Left lung (tissue), 10 donors: Measurements from ENCODE around the gene PTRH1. TPM values are rescaled to one million over a fixed set of nuclear protein-coding genes. Genes with fewer than 3 reads are reported as not detected.

Source experiments
- ATAC-seq: fragments of 200-7000 bp; cut with Tn5 transposase; one replicate; pipeline ENCODE4 v1.9.1; 2020; ENCODE audit warnings: moderate library complexity
- DNase-seq, 4 donors: peaks; one replicate each; pipeline ENCODE4 v3.0.0-alpha.2; 2013 to 2020
- H3K27ac ChIP-seq, 2 donors: fragments of 200-600 bp; sonication (generic) in 1 of 2; one replicate each; pipeline versions ENCODE4 v1.5.0 to v1.8.0; 2020 to 2021
- H3K27me3 ChIP-seq, 2 donors: fragments of 200-600 bp; sonication (generic) in 1 of 2; one replicate each; pipeline versions ENCODE4 v1.5.0 to v1.8.0; 2020 to 2021
- H3K36me3 ChIP-seq, 2 donors: fragments of 200-600 bp; sonication (generic) in 1 of 2; one replicate each; pipeline versions ENCODE4 v1.5.0 to v1.8.0; 2020 to 2021
- H3K4me1 ChIP-seq, 2 donors: fragments of 200-600 bp; one replicate each; pipeline ENCODE4 v1.8.0; 2021
- H3K4me3 ChIP-seq, 2 donors: fragments of 200-600 bp; sonication (generic) in 1 of 2; one replicate each; pipeline versions ENCODE4 v1.5.0 to v1.8.0; 2020 to 2021; ENCODE audit warnings: mild to moderate bottlenecking in 1 of 2
- H3K9me3 ChIP-seq, 2 donors: fragments of 200-600 bp; sonication (generic) in 1 of 2; one replicate each; pipeline versions ENCODE4 v1.5.0 to v1.8.0; 2020 to 2021
- intact Hi-C, 2 donors: fragments of 100-400 bp; cut with DNase I; formaldehyde crosslinking; loops; one replicate each; pipeline versions ENCODE4 v1.11.2 to v1.14.2; 2022
- polyA plus RNA-seq, 6 donors: library from polyadenylated mRNA; unstranded; fragments of 120-200 nt; gene quantifications; one replicate each; pipeline ENCODE4 v1.2.1, GENCODE V29; 2013; ENCODE audit not compliant: insufficient read length in 6 of 6
- total RNA-seq, 2 donors: library from RNA; stranded (reverse); fragmentation: NEBNext Ultra II Directional; extraction: Animal tissue kit (Norgen Biotek cat#: 25700); gene quantifications; one replicate each; pipeline ENCODE4 v1.2.1, GENCODE V29; 2021
- TF ChIP-seq, protein P1 (sequence below), 2 donors: fragments of 200-600 bp; sonication (generic) in 1 of 2; IDR thresholded peaks; one replicate each; pipeline versions ENCODE4 v1.5.0 to v1.8.0; 2021; ENCODE audit warnings: antibody characterized with exemption in 2 of 2
- donor health status: DM: no; HTN: yes; CAD: no.
- donor health status: DM: no; HTN: no; CAD: no.

Gene PTRH1
- total and polyA plus RNA-seq, 8 donors, result 3.6 to 20.2 (median 6.8) TPM

DNA sequence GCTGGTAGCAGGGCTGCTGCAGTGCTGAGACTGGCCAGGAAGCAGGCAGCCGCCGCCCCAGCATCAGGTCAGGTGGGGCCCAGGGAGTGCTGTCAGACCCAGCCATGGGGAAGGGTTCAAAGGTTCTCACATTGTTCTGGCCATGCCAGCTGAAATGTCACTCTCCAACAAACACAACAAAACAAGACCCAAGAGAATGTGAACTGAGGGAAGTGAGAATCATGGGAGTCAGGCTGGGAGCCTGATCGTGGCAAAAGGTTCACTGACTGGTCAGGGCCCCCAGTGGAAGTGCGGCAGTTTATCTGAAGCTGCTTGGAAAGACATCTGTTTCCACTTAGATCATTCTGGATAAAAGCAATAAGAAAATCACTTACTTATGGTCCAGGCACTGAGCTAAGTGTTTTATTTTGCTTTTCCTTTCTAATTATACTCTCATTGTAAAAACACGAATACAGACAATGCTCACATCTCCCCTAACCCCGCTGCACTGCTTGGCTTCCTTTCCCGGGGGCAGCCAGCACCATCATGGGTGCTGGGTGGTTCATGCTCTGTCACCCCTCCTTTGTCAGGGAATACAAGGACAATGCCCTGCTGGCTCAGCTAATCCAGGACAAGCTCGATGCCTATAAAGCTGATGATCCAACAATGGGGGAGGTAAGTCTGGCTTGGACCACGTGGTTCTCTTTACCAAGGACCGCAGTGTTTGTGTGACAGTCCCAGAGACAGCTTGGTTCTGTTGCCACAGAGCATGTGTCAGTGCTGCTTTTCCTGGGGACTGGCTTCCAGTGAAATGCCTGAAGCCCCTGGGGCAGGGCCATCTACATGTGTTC lies 50.6 kb downstream of the PTRH1 start:
- TF ChIP-seq, protein P1, sequence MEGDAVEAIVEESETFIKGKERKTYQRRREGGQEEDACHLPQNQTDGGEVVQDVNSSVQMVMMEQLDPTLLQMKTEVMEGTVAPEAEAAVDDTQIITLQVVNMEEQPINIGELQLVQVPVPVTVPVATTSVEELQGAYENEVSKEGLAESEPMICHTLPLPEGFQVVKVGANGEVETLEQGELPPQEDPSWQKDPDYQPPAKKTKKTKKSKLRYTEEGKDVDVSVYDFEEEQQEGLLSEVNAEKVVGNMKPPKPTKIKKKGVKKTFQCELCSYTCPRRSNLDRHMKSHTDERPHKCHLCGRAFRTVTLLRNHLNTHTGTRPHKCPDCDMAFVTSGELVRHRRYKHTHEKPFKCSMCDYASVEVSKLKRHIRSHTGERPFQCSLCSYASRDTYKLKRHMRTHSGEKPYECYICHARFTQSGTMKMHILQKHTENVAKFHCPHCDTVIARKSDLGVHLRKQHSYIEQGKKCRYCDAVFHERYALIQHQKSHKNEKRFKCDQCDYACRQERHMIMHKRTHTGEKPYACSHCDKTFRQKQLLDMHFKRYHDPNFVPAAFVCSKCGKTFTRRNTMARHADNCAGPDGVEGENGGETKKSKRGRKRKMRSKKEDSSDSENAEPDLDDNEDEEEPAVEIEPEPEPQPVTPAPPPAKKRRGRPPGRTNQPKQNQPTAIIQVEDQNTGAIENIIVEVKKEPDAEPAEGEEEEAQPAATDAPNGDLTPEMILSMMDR (IDR thresholded peaks at IDR 0.05), result no peak
- H3K36me3 ChIP-seq, result peaks cover 0 to 61% of the 10 kb centered on the region in 2 donors

DNA sequence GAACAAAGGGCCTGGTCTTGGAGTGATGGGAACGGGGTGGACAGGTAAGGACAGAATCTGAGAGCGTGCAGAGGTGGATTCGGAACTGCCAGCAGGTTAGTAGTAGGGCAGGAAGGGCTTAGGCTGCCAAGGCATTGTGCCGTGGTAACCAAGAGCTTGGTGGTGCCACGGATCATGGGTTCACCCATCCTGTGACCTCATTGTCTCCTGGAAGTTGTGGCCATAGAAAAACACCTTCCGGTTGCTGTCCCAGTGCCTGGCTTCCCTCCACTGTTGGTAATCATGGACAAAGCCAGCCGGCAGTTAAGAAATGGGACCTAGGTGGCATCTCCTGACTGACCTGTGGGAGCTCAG lies 51.2 kb downstream of the PTRH1 start:
- ATAC-seq, result no peak
- peak overlapping the region in 1 of 2 donors; percentile 20 for H3K27ac ChIP-seq
- H3K4me3 ChIP-seq, result no peak overlapping the region
- intact Hi-C loops, result no loop called here
- no peak for DNase-seq
- no peaks in the 10 kb centered on the region for H3K4me1 ChIP-seq
- H3K27me3 ChIP-seq, result no peaks in the 10 kb centered on the region
- peaks cover 0 to 63% of the 10 kb centered on the region in 2 donors for H3K36me3 ChIP-seq
- no peaks in the 10 kb centered on the region for H3K9me3 ChIP-seq
- TF ChIP-seq, protein P1 (IDR thresholded peaks at IDR 0.05), result no peak

More for the DNA sequence above, 50.6 kb downstream of the PTRH1 start:
- Histone ChIP-seq H3K9me3 (no peaks in the 10 kb centered on the region), H3K27me3 (no peaks in the 10 kb centered on the region), H3K4me3 (no peak overlapping the region), H3K27ac (peak overlapping the region in 1 of 2 donors; percentile 20), H3K4me1 (no peaks in the 10 kb centered on the region)
- intact Hi-C loops, result no loop called here
- DNase-seq (no peak), ATAC-seq (no peak)

Other genes starting within 250 kb of the PTRH1 start
- 10 to 100 TPM; 63.0 to 76.7 TPM for gene STXBP1, start 103.4 kb downstream of the PTRH1 start, total RNA-seq
- gene STXBP1, start 103.4 kb downstream of the PTRH1 start, polyA plus RNA-seq, result 10 to 100 TPM; 40.7 to 50.0 (median 48.1) TPM
- gene CFAP157, start 8.7 kb downstream of the PTRH1 start, total RNA-seq, result 1 to 10 TPM in 1 of 2 donors, under 1 TPM in 1; 0.35 to 7.6 TPM
- 10 to 100 TPM in 3 of 6 donors, 1 to 10 TPM in 3; 3.3 to 12.6 (median 9.8) TPM for gene CFAP157, start 8.7 kb downstream of the PTRH1 start, polyA plus RNA-seq
- gene TTC16, start 416 bp upstream of the PTRH1 start, total RNA-seq, result 1 to 10 TPM in 1 of 2 donors, under 1 TPM in 1; 0.15 to 1.0 TPM
- 1 to 10 TPM in 1 of 6 donors, under 1 TPM in 5; 0.29 to 1.4 (median 0.78) TPM for gene TTC16, start 416 bp upstream of the PTRH1 start, polyA plus RNA-seq
- gene TOR2A, start 19.6 kb upstream of the PTRH1 start, total RNA-seq, result 10 to 100 TPM; 19.5 to 21.8 TPM
- 10 to 100 TPM; 10.6 to 16.4 (median 13.2) TPM for gene TOR2A, start 19.6 kb upstream of the PTRH1 start, polyA plus RNA-seq
- 10 to 100 TPM; 21.7 to 41.9 TPM for gene SH2D3C, start 63.0 kb upstream of the PTRH1 start, total RNA-seq
- 10 to 100 TPM; 25.1 to 38.3 (median 32.6) TPM for gene SH2D3C, start 63.0 kb upstream of the PTRH1 start, polyA plus RNA-seq
- gene CDK9, start 70.4 kb upstream of the PTRH1 start, total RNA-seq, result 10 to 100 TPM; 78.8 to 83.4 TPM
- gene CDK9, start 70.4 kb upstream of the PTRH1 start, polyA plus RNA-seq, result 10 to 100 TPM; 56.0 to 68.7 (median 61.1) TPM
- 10 to 100 TPM; 59.3 to 97.4 TPM for gene FPGS, start 87.2 kb upstream of the PTRH1 start, total RNA-seq
- gene FPGS, start 87.2 kb upstream of the PTRH1 start, polyA plus RNA-seq, result 10 to 100 TPM; 38.8 to 61.0 (median 48.5) TPM
- 100 to 1,000 TPM; 173 to 354 TPM for gene ENG, start 139.0 kb upstream of the PTRH1 start, total RNA-seq
- gene ENG, start 139.0 kb upstream of the PTRH1 start, polyA plus RNA-seq, result 100 to 1,000 TPM in 1 of 6 donors, 10 to 100 TPM in 5; 71.8 to 120 (median 88.1) TPM
- gene AK1, start 162.0 kb upstream of the PTRH1 start, total RNA-seq, result 100 to 1,000 TPM; 111 to 264 TPM
- gene AK1, start 162.0 kb upstream of the PTRH1 start, polyA plus RNA-seq, result 10 to 100 TPM; 47.3 to 93.5 (median 63.8) TPM
- 10 to 100 TPM; 43.5 to 57.0 TPM for gene ST6GALNAC6, start 183.9 kb upstream of the PTRH1 start, total RNA-seq
- 10 to 100 TPM; 44.1 to 53.5 (median 48.6) TPM for gene ST6GALNAC6, start 183.9 kb upstream of the PTRH1 start, polyA plus RNA-seq
- 10 to 100 TPM; 62.5 to 89.9 TPM for gene ST6GALNAC4, start 201.4 kb upstream of the PTRH1 start, total RNA-seq
- 10 to 100 TPM; 20.7 to 31.5 (median 24.3) TPM for gene ST6GALNAC4, start 201.4 kb upstream of the PTRH1 start, polyA plus RNA-seq
- gene PIP5KL1, start 215.1 kb upstream of the PTRH1 start, total RNA-seq, result 1 to 10 TPM; 3.8 to 6.7 TPM
- 1 to 10 TPM; 2.7 to 7.9 (median 5.0) TPM for gene PIP5KL1, start 215.1 kb upstream of the PTRH1 start, polyA plus RNA-seq
- gene DPM2, start 222.2 kb upstream of the PTRH1 start, total RNA-seq, result 10 to 100 TPM; 38.6 to 47.6 TPM
- 10 to 100 TPM; 32.1 to 38.5 (median 34.6) TPM for gene DPM2, start 222.2 kb upstream of the PTRH1 start, polyA plus RNA-seq